Body of pancreas (tissue), 4 donors: ENCODE results near the gene KIF21A. TPM values are rescaled to one million over a fixed set of nuclear protein-coding genes. Genes with fewer than 3 reads are reported as not detected.

Experiments used
- ATAC-seq: fragments of 150-250 bp; one replicate; pipeline ENCODE4 v1.9.1; 2016
- DNase-seq, 4 donors: peaks; one replicate each; pipeline ENCODE4 v3.0.0-alpha.2; 2019
- H3K27ac ChIP-seq, 4 donors: fragments of 200-600 bp; sonication (generic); 1 replicate in 3 of 4; 2 replicates in 1 of 4; pipeline versions ENCODE4 v1.5.1 to v1.6.1; 2016 to 2019; ENCODE audit warnings: mild to moderate bottlenecking in 1 of 4, mixed read lengths in 1 of 4, moderate library complexity in 1 of 4
- H3K27me3 ChIP-seq, 2 donors: fragments of 200-600 bp; sonication (generic); one replicate each; pipeline ENCODE4 v1.6.0; 2016; ENCODE audit warnings: mild to moderate bottlenecking in 1 of 2
- H3K36me3 ChIP-seq, 2 donors: fragments of 200-600 bp; sonication (generic); replicated peaks in 1 of 2; 2 replicates each; pipeline ENCODE4 v1.5.1; 2016; ENCODE audit warnings: low read depth in 2 of 2; ENCODE audit not compliant: insufficient read depth in 1 of 2
- H3K4me1 ChIP-seq: fragments of 200-600 bp; sonication (generic); one replicate; pipeline ENCODE4 v1.6.0; 2016
- H3K4me3 ChIP-seq, 2 donors: fragments of 200-600 bp; sonication (generic); 1 replicate in 1 of 2; 2 replicates in 1 of 2; pipeline ENCODE4 v1.5.1; 2016 to 2019
- H3K9me3 ChIP-seq, 3 donors: fragments of 200-600 bp; sonication (generic); 1 replicate in 2 of 3; 2 replicates in 1 of 3; pipeline ENCODE4 v1.5.1; 2016
- POLR2A ChIP-seq, 3 donors: fragments of 450-650 bp; IDR thresholded peaks; one replicate each; pipeline ENCODE4 v1.6.1; 2016; ENCODE audit warnings: antibody characterized with exemption in 3 of 3, mild to moderate bottlenecking in 2 of 3
- WGBS, 2 donors: methylation state at CpG; one replicate each; pipeline ENCODE4 v1.1.5; 2017; 5-methylcytosine and 5-hydroxymethylcytosine counted together
- intact Hi-C: fragments of 100-400 bp; cut with DNase I; formaldehyde crosslinking; loops from one replicate; pipeline ENCODE4 v1.15.1; 2023
- total RNA-seq, 2 donors: library from RNA; depleted of rRNA; stranded (reverse); fragments of >200 nt; gene quantifications; one replicate each; pipeline ENCODE4 v1.1.0, GENCODE V29; 2016
- TF ChIP-seq, protein P1 (sequence below), 7 experiments: fragments of 450-650 bp in 4 of 7; fragments of 200-600 bp in 3 of 7; sonication (generic) in 3 of 7; IDR thresholded peaks; one replicate each; pipeline ENCODE4 v1.5.1; 2016 to 2019; ENCODE audit warnings: antibody characterized with exemption in 7 of 7

Gene KIF21A
- total RNA-seq, 2 donors from 2014 or later: 19.5 to 49.1 TPM

DNA sequence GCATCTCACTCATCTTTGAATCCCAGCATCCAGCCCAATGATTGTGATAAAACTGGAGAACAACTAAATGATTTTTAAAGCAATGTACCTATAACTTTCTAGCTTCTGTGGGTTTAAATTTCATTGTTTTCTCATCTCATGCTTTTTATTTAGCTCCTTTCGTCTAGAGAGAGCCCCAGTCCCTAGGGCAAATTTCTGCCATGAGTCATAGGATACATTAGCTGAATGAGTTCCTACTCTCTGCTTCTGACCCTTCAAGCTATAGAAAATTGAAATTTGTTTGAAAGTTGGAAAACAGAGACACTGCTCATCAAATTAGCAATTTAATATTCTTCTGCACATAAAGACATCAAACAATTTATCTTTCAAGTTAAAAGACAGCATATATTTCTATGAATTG is 113.9 kb downstream of the KIF21A start:
- peaks cover 0 to 4% of the 10 kb centered on the region in 2 donors for H3K36me3 ChIP-seq
- no peak for DNase-seq
- ATAC-seq: no peak
- intact Hi-C loops: no loop called here
- no peak overlapping the region for H3K27ac ChIP-seq
- TF ChIP-seq, protein P1, sequence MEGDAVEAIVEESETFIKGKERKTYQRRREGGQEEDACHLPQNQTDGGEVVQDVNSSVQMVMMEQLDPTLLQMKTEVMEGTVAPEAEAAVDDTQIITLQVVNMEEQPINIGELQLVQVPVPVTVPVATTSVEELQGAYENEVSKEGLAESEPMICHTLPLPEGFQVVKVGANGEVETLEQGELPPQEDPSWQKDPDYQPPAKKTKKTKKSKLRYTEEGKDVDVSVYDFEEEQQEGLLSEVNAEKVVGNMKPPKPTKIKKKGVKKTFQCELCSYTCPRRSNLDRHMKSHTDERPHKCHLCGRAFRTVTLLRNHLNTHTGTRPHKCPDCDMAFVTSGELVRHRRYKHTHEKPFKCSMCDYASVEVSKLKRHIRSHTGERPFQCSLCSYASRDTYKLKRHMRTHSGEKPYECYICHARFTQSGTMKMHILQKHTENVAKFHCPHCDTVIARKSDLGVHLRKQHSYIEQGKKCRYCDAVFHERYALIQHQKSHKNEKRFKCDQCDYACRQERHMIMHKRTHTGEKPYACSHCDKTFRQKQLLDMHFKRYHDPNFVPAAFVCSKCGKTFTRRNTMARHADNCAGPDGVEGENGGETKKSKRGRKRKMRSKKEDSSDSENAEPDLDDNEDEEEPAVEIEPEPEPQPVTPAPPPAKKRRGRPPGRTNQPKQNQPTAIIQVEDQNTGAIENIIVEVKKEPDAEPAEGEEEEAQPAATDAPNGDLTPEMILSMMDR (IDR thresholded peaks at IDR 0.05): no peak
- TF ChIP-seq POLR2A (IDR thresholded peaks at IDR 0.05): no peak
- H3K4me1 ChIP-seq: no peaks in the 10 kb centered on the region
- H3K27me3 ChIP-seq: no peaks in the 10 kb centered on the region
- 91% methylated on average over 1 of the region's 1 CpG for WGBS, 2 donors
- H3K4me3 ChIP-seq: no peak overlapping the region
- H3K9me3 ChIP-seq: no peaks in the 10 kb centered on the region

- Histone ChIP-seq H3K27ac (no peak overlapping the region), H3K27me3 (no peaks in the 10 kb centered on the region), H3K4me1 (no peaks in the 10 kb centered on the region), H3K36me3 (peaks cover 0 to 4% of the 10 kb centered on the region in 2 donors), H3K4me3 (no peak overlapping the region), H3K9me3 (no peaks in the 10 kb centered on the region)
- 72 to 82% methylated on average over 6 of the region's 6 CpGs for WGBS, 2 donors
- DNase-seq (no peak), ATAC-seq (no peak)
- TF ChIP-seq, protein P1 (IDR thresholded peaks at IDR 0.05): no peak
- no peak for TF ChIP-seq POLR2A (IDR thresholded peaks at IDR 0.05)
- intact Hi-C loops: no loop called here
Observed at GRCh38 chr12:39327965-39328364, 115.0 kb downstream of the KIF21A start.

GRCh38 chr12:39327510-39327909 is 115.4 kb downstream of the KIF21A start:
- TF ChIP-seq, protein P1 (IDR thresholded peaks at IDR 0.05): no peak
- TF ChIP-seq POLR2A (IDR thresholded peaks at IDR 0.05): no peak
- H3K27me3 ChIP-seq: no peaks in the 10 kb centered on the region
- 50 to 79% methylated on average over 1 of the region's 1 CpG for WGBS, 2 donors
- no peaks in the 10 kb centered on the region for H3K9me3 ChIP-seq
- H3K36me3 ChIP-seq: peaks cover 0 to 4% of the 10 kb centered on the region in 2 donors
- ATAC-seq (no peak), DNase-seq (no peak)
- H3K4me3 ChIP-seq: no peak overlapping the region
- no peak overlapping the region for H3K27ac ChIP-seq
- H3K4me1 ChIP-seq: no peaks in the 10 kb centered on the region
- intact Hi-C loops: no loop called here

GRCh38 chr12:39319180-39319579 is 123.7 kb downstream of the KIF21A start:
- H3K9me3 ChIP-seq: no peaks in the 10 kb centered on the region
- no peak for ATAC-seq
- DNase-seq: no peak
- H3K27me3 ChIP-seq: no peaks in the 10 kb centered on the region
- no peak overlapping the region for H3K4me3 ChIP-seq
- TF ChIP-seq POLR2A (IDR thresholded peaks at IDR 0.05): no peak
- TF ChIP-seq, protein P1 (IDR thresholded peaks at IDR 0.05): no peak
- no peaks in the 10 kb centered on the region for H3K36me3 ChIP-seq
- H3K27ac ChIP-seq: no peak overlapping the region
- WGBS, 2 donors: 64 to 66% methylated on average over 3 of the region's 3 CpGs
- no peaks in the 10 kb centered on the region for H3K4me1 ChIP-seq
- intact Hi-C loops: no loop called here

DNA sequence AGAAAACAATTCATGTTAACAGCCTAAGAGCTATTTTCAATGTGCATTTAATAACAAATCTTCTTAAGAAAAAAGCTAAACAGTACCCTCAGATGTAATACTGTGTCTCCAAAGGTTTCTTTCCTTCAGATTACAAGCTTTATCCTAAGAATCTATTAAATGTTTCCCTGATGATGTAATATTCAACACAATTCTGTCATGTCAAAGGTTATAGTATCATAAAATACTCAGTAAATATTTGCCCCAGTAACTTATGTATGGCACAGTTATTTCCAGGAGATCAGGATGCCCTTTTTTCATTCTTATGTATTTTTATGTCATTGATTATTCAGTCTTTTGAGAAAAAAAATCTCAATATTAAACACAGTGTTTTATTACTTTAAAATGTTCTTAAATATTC is 128.4 kb downstream of the KIF21A start:
- Histone ChIP-seq H3K4me3 (no peak overlapping the region), H3K9me3 (no peaks in the 10 kb centered on the region), H3K27ac (no peak overlapping the region), H3K4me1 (no peaks in the 10 kb centered on the region), H3K27me3 (no peaks in the 10 kb centered on the region), H3K36me3 (no peaks in the 10 kb centered on the region)
- DNase-seq (no peak), ATAC-seq (no peak)
- intact Hi-C loops: no loop called here
- no peak for TF ChIP-seq POLR2A (IDR thresholded peaks at IDR 0.05)
- TF ChIP-seq, protein P1 (IDR thresholded peaks at IDR 0.05): no peak
